H9 (cell line): ENCODE data around the gene PLXNC1. TPM values are rescaled to one million over a fixed set of nuclear protein-coding genes. Genes with fewer than 3 reads are reported as not detected.

Experiments used
- DNase-seq: peaks from one replicate; pipeline ENCODE4 v3.0.0-alpha.2; 2017
- H2AFZ ChIP-seq: one replicate; pipeline ENCODE4 v1.6.1; 2013; ENCODE audit warnings: mild to moderate bottlenecking, low read length, control low read depth, moderate library complexity
- H2AK5ac ChIP-seq: 2 replicates; pipeline ENCODE4 v1.6.1; 2013; ENCODE audit warnings: low read length, control low read depth, mixed read lengths; ENCODE audit not compliant: insufficient read length
- H2BK120ac ChIP-seq: one replicate; pipeline ENCODE4 v1.6.1; 2013; ENCODE audit warnings: low read depth, mild to moderate bottlenecking, low read length, control low read depth, inconsistent platforms; ENCODE audit not compliant: poor library complexity, severe bottlenecking
- H2BK12ac ChIP-seq: 2 replicates; pipeline ENCODE4 v1.6.1; 2013; ENCODE audit warnings: low read length, control low read depth, mixed read lengths, low read depth; ENCODE audit not compliant: insufficient read length
- H2BK15ac ChIP-seq: 2 replicates; pipeline ENCODE4 v1.6.1; 2013; ENCODE audit warnings: low read depth, low read length, control low read depth
- H2BK20ac ChIP-seq: one replicate; pipeline ENCODE4 v1.6.1; 2013; ENCODE audit warnings: low read depth, mild to moderate bottlenecking, low read length, control low read depth, inconsistent platforms; ENCODE audit not compliant: poor library complexity, severe bottlenecking
- H2BK5ac ChIP-seq: 2 replicates; pipeline ENCODE4 v1.6.1; 2013; ENCODE audit warnings: low read length, control low read depth, mixed read lengths; ENCODE audit not compliant: insufficient read length
- H3K14ac ChIP-seq: 2 replicates; pipeline ENCODE4 v1.6.1; 2013; ENCODE audit warnings: low read length, control low read depth; ENCODE audit not compliant: insufficient read depth
- H3K18ac ChIP-seq: 2 replicates; pipeline ENCODE4 v1.6.1; 2013; ENCODE audit warnings: low read depth, mild to moderate bottlenecking, mixed read lengths, low read length, control low read depth; ENCODE audit not compliant: insufficient read length
- H3K23ac ChIP-seq: 2 replicates; pipeline ENCODE4 v1.6.1; 2013; ENCODE audit warnings: low read length, control low read depth, mixed read lengths, low read depth; ENCODE audit not compliant: insufficient read length
- H3K23me2 ChIP-seq: 2 replicates; pipeline ENCODE4 v1.6.1; 2013; ENCODE audit warnings: low read depth, mild to moderate bottlenecking, mixed read lengths, low read length, control low read depth; ENCODE audit not compliant: insufficient read length, poor library complexity, severe bottlenecking
- H3K27ac ChIP-seq: 2 replicates; pipeline ENCODE4 v1.5.1; 2013; ENCODE audit warnings: low read length, control low read depth, mixed read lengths, low read depth; ENCODE audit not compliant: insufficient read length
- H3K27me3 ChIP-seq: 2 replicates; pipeline ENCODE4 v1.6.1; 2013; ENCODE audit warnings: low read length, control low read depth, inconsistent platforms; ENCODE audit not compliant: insufficient read depth
- H3K4ac ChIP-seq: 2 replicates; pipeline ENCODE4 v1.6.1; 2013; ENCODE audit warnings: low read depth, mild to moderate bottlenecking, control low read depth, inconsistent platforms, low read length, moderate library complexity
- H3K4me1 ChIP-seq: 2 replicates; pipeline ENCODE4 v1.6.1; 2013; ENCODE audit warnings: low read length, control low read depth, inconsistent platforms; ENCODE audit not compliant: insufficient read depth
- H3K4me2 ChIP-seq: 2 replicates; pipeline ENCODE4 v1.6.1; 2013; ENCODE audit warnings: low read length, control low read depth, mixed read lengths; ENCODE audit not compliant: insufficient read length, insufficient read depth
- H3K56ac ChIP-seq: 2 replicates; pipeline ENCODE4 v1.6.1; 2013; ENCODE audit warnings: low read depth, mild to moderate bottlenecking, mixed read lengths, low read length, control low read depth; ENCODE audit not compliant: insufficient read length
- H3K79me1 ChIP-seq: 2 replicates; pipeline ENCODE4 v1.6.1; 2013; ENCODE audit warnings: low read depth, mild to moderate bottlenecking, moderate library complexity, low read length, control low read depth, inconsistent platforms; ENCODE audit not compliant: insufficient read depth, poor library complexity, severe bottlenecking
- H3K79me2 ChIP-seq: 2 replicates; pipeline ENCODE4 v1.6.1; 2013; ENCODE audit warnings: low read length, control low read depth, inconsistent platforms; ENCODE audit not compliant: insufficient read depth
- H3K9ac ChIP-seq: 2 replicates; pipeline ENCODE4 v1.6.1; 2013; ENCODE audit warnings: low read length, control low read depth, mixed read lengths; ENCODE audit not compliant: insufficient read length; ENCODE audit errors: extremely low read depth
- H3K9me3 ChIP-seq: one replicate; pipeline ENCODE4 v1.6.1; 2013; ENCODE audit warnings: low read depth, low read length, inconsistent platforms; ENCODE audit not compliant: control insufficient read depth
- H3T11ph ChIP-seq: one replicate; pipeline ENCODE4 v1.6.1; 2013; ENCODE audit warnings: mild to moderate bottlenecking, low read length, control low read depth, inconsistent platforms
- H4K20me1 ChIP-seq: one replicate; pipeline ENCODE4 v1.6.1; 2013; ENCODE audit not compliant: control insufficient read depth, insufficient read length, insufficient read depth
- H4K5ac ChIP-seq: 2 replicates; pipeline ENCODE4 v1.6.1; 2013; ENCODE audit warnings: low read depth, mild to moderate bottlenecking, mixed read lengths, low read length, control low read depth; ENCODE audit not compliant: insufficient read length
- H4K8ac ChIP-seq: replicated peaks from 2 replicates; pipeline ENCODE4 v1.6.1; 2013; ENCODE audit warnings: low read length, control low read depth, mixed read lengths, low read depth; ENCODE audit not compliant: insufficient read length
- H4K91ac ChIP-seq: 2 replicates; pipeline ENCODE4 v1.6.1; 2013; ENCODE audit warnings: low read depth, mild to moderate bottlenecking, moderate library complexity, mixed read lengths, low read length, control low read depth; ENCODE audit not compliant: insufficient read length
- H3K27ac Mint-ChIP-seq, 3 experiments: 2 replicates in 2 of 3; 3 replicates in 1 of 3; pipeline ENCODE4 v1.8.0; 2020 to 2021; ENCODE audit warnings: mixed read lengths in 3 of 3, mild to moderate bottlenecking in 1 of 3, moderate library complexity in 1 of 3
- H3K27me3 Mint-ChIP-seq: 2 replicates; pipeline ENCODE4 v1.8.0; 2021; ENCODE audit warnings: low read depth, mild to moderate bottlenecking, moderate library complexity, mixed read lengths
- H3K36me3 Mint-ChIP-seq, 3 experiments: 2 replicates in 2 of 3; 3 replicates in 1 of 3; pipeline ENCODE4 v1.8.0; 2020 to 2021; ENCODE audit warnings: low read depth in 3 of 3, mixed read lengths in 3 of 3; ENCODE audit not compliant: insufficient read depth in 1 of 3
- H3K4me1 Mint-ChIP-seq, 2 experiments: 2 replicates each; pipeline ENCODE4 v1.8.0; 2020; ENCODE audit warnings: mixed read lengths in 2 of 2
- H3K4me3 Mint-ChIP-seq, 2 experiments: 2 replicates in 1 of 2; 3 replicates in 1 of 2; pipeline ENCODE4 v1.8.0; 2020 to 2021; ENCODE audit warnings: mild to moderate bottlenecking in 2 of 2, mixed read lengths in 2 of 2, moderate library complexity in 1 of 2
- H3K9me3 Mint-ChIP-seq, 2 experiments: 2 replicates in 1 of 2; 3 replicates in 1 of 2; pipeline ENCODE4 v1.8.0; 2020; ENCODE audit warnings: mild to moderate bottlenecking in 2 of 2, mixed read lengths in 2 of 2, moderate library complexity in 1 of 2
- CTCF ChIP-seq: fragments of 200-600 bp; sonication (generic); conservative IDR thresholded peaks from 3 replicates; pipeline ENCODE4 v1.8.0; 2021; ENCODE audit warnings: antibody characterized with exemption, mild to moderate bottlenecking
- WGBS: extraction: QIAGEN DNeasy Blood & Tissue Kit; methylation state at CpG from one replicate; pipeline ENCODE4 v1.1.7; 2013; ENCODE audit warnings: missing lambda C conversion rate, low lambda C conversion rate, mixed read lengths; ENCODE audit not compliant: insufficient read length; ENCODE audit errors: extremely low coverage; 5-methylcytosine and 5-hydroxymethylcytosine counted together
- total RNA-seq: library from RNA; stranded (reverse); gene quantifications from 2 replicates; pipeline ENCODE4 v1.2.1, GENCODE V29; 2021

Gene PLXNC1
- total RNA-seq, 1 experiment from 2014 or later = 1.2 TPM

- no CpG with 5 or more reads among the region's 6 CpGs for WGBS
- no peak overlapping the region for H4K8ac ChIP-seq
- no peaks in the 10 kb centered on the region for H3K27me3 ChIP-seq
- H2BK20ac ChIP-seq = no peak overlapping the region
- no peak overlapping the region for H2BK12ac ChIP-seq
- H4K91ac ChIP-seq = no peak overlapping the region
- H2AFZ ChIP-seq = no peak overlapping the region
- Mint-ChIP-seq H3K27ac (no peak overlapping the region; a peak in 1 of 7 replicates), H3K27me3 (peaks cover 33% of the 10 kb centered on the region), H3K36me3 (peaks cover 0 to 2% (median 0%) of the 10 kb centered on the region in 3 experiments; a peak in 3 of 7 replicates), H3K4me1 (peaks cover 2 to 3% of the 10 kb centered on the region in 2 experiments), H3K9me3 (0 out of 5 replicates have a peak, but pooled peaks cover 0 to 1% of the 10 kb centered on the region in 2 experiments), H3K4me3 (no peak overlapping the region)
- no peaks in the 10 kb centered on the region for H3K23me2 ChIP-seq
- no peaks in the 10 kb centered on the region for H3K9me3 ChIP-seq
- H4K20me1 ChIP-seq = no peaks in the 10 kb centered on the region
- H2BK15ac ChIP-seq = no peak overlapping the region
- H3K79me1 ChIP-seq = no peaks in the 10 kb centered on the region
- H3K4me1 ChIP-seq = no peaks in the 10 kb centered on the region
- no peak overlapping the region for H3K4ac ChIP-seq
- no peak overlapping the region for H3K14ac ChIP-seq
- no peak overlapping the region for H4K5ac ChIP-seq
- no peaks in the 10 kb centered on the region for H3K79me2 ChIP-seq
- H3K56ac ChIP-seq = no peak overlapping the region
- H3K18ac ChIP-seq = no peak overlapping the region
- no peak overlapping the region for H3K23ac ChIP-seq
- H3K9ac ChIP-seq = no peak overlapping the region
- H2AK5ac ChIP-seq = no peak overlapping the region
- no peak for DNase-seq
- no peak overlapping the region for H3K4me2 ChIP-seq
- peak; percentile 53; the same call in 2 of the 3 replicates for TF ChIP-seq CTCF
- H2BK120ac ChIP-seq = no peak overlapping the region
- H2BK5ac ChIP-seq = no peak overlapping the region
- no peak overlapping the region for H3T11ph ChIP-seq
- H3K27ac ChIP-seq = no peak overlapping the region
These were observed 47.1 kb downstream of the PLXNC1 start for GRCh38 chr12:94195483-94195882.
